ENCODE results near the gene TAS1R1. TPM values are rescaled to one million over a fixed set of nuclear protein-coding genes. Genes with fewer than 3 reads are reported as not detected.
A peak's percentile ranks its signal among the peaks of the same experiment; 100 is the strongest.

Gene TAS1R1
- total and polyA plus RNA-seq, 10 of the 15 experiments (the other 5 are each of a cell fraction or from before 2014, with no cell fraction given): 0.03 to 0.06 (median 0.04) TPM; not detected in 7

- TF ChIP-seq, protein P1, sequence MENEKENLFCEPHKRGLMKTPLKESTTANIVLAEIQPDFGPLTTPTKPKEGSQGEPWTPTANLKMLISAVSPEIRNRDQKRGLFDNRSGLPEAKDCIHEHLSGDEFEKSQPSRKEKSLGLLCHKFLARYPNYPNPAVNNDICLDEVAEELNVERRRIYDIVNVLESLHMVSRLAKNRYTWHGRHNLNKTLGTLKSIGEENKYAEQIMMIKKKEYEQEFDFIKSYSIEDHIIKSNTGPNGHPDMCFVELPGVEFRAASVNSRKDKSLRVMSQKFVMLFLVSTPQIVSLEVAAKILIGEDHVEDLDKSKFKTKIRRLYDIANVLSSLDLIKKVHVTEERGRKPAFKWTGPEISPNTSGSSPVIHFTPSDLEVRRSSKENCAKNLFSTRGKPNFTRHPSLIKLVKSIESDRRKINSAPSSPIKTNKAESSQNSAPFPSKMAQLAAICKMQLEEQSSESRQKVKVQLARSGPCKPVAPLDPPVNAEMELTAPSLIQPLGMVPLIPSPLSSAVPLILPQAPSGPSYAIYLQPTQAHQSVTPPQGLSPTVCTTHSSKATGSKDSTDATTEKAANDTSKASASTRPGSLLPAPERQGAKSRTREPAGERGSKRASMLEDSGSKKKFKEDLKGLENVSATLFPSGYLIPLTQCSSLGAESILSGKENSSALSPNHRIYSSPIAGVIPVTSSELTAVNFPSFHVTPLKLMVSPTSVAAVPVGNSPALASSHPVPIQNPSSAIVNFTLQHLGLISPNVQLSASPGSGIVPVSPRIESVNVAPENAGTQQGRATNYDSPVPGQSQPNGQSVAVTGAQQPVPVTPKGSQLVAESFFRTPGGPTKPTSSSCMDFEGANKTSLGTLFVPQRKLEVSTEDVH (IDR thresholded peaks at IDR 0.05; ENCODE audit: low read depth, partially characterized antibody): no peak
- TF ChIP-seq CREM (IDR thresholded peaks at IDR 0.05; ENCODE audit: low read depth) (peak; percentile 65), PKNOX1 (IDR thresholded peaks at IDR 0.05) (peak; percentile 92), MXI1 (IDR thresholded peaks at IDR 0.05; ENCODE audit: low read depth, low read length) (peak; percentile 30; the same call in 1 of the 2 replicates), YY1 (IDR thresholded peaks at IDR 0.05; ENCODE audit: low read depth, low read length) (peak; percentile 98), STAT1 (conservative IDR thresholded peaks at IDR 0.05) (no peak), NFXL1 (IDR thresholded peaks at IDR 0.05; ENCODE audit: borderline replicate concordance) (no peak), BACH1 (IDR thresholded peaks at IDR 0.05; ENCODE audit: borderline replicate concordance) (peak; percentile 82), MTA3 (IDR thresholded peaks at IDR 0.05; ENCODE audit: borderline replicate concordance, low read length) (no peak), CREB1 (IDR thresholded peaks at IDR 0.05; ENCODE audit: low read depth) (peak; percentile 73), SMARCA5 (IDR thresholded peaks at IDR 0.05) (peak; percentile 67; the same call in 1 of the 2 replicates), ZNF24 (IDR thresholded peaks at IDR 0.05) (0 out of 2 replicates have a peak, but pooled peaks have one; percentile 24), SIX5 (IDR thresholded peaks at IDR 0.05; ENCODE audit: low read depth, low read length, severe bottlenecking) (peak; percentile 16), NR2C2 (IDR thresholded peaks at IDR 0.05; ENCODE audit: borderline replicate concordance, control insufficient read depth, insufficient read length, low read depth) (no peak), TCF7 (IDR thresholded peaks at IDR 0.05; ENCODE audit: borderline replicate concordance) (no peak), ZNF217 (IDR thresholded peaks at IDR 0.05) (0 out of 2 replicates have a peak, but pooled peaks have one; percentile 19), ZSCAN29 (IDR thresholded peaks at IDR 0.05) (peak; percentile 70; the same call in 1 of the 2 replicates), RELA (IDR thresholded peaks at IDR 0.05; ENCODE audit: borderline replicate concordance, partially characterized antibody) (no peak), NBN (IDR thresholded peaks at IDR 0.05) (peak; percentile 81), PAX5 (IDR thresholded peaks at IDR 0.05; ENCODE audit: borderline replicate concordance, low read depth, low read length) (no peak; the same call in 1 of the 2 replicates), HCFC1 (IDR thresholded peaks at IDR 0.05; ENCODE audit: low read length) (peak; percentile 58; the same call in 1 of the 2 replicates), NR2F1 (conservative IDR thresholded peaks at IDR 0.05) (peak; percentile 74), GATAD2B (conservative IDR thresholded peaks at IDR 0.05; ENCODE audit: low read depth) (peak; percentile 90), ATF7 (IDR thresholded peaks at IDR 0.05; ENCODE audit: low read depth) (peak; percentile 83), NFYB (IDR thresholded peaks at IDR 0.05; ENCODE audit: insufficient read depth, low read depth, low read length) (peak; percentile 37; the same call in 1 of the 2 replicates)
- TF ChIP-seq, protein P2, sequence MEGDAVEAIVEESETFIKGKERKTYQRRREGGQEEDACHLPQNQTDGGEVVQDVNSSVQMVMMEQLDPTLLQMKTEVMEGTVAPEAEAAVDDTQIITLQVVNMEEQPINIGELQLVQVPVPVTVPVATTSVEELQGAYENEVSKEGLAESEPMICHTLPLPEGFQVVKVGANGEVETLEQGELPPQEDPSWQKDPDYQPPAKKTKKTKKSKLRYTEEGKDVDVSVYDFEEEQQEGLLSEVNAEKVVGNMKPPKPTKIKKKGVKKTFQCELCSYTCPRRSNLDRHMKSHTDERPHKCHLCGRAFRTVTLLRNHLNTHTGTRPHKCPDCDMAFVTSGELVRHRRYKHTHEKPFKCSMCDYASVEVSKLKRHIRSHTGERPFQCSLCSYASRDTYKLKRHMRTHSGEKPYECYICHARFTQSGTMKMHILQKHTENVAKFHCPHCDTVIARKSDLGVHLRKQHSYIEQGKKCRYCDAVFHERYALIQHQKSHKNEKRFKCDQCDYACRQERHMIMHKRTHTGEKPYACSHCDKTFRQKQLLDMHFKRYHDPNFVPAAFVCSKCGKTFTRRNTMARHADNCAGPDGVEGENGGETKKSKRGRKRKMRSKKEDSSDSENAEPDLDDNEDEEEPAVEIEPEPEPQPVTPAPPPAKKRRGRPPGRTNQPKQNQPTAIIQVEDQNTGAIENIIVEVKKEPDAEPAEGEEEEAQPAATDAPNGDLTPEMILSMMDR (IDR thresholded peaks at IDR 0.05 in 2 of 3, conservative IDR thresholded peaks at IDR 0.05 in 1 of 3; ENCODE audit: control insufficient read depth in 2 of 3, extremely low read depth in 1 of 3, insufficient read depth in 1 of 3, low read depth in 3 of 3, low read length in 3 of 3): peak in 2 of 3 experiments; percentile 27 to 38; a peak in 3 of 6 replicates
These were observed 69.8 kb downstream of the TAS1R1 start, which contains the start of gene THAP3 (continued) for GRCh38 chr1:6624710-6625583.

All from GM12878 (cell line).